DMS 273 (cell line): ENCODE results near the gene KCNT1.
"Not testable (repeated sequence)": the region's sequence is repeated elsewhere in the genome, so short reads cannot be mapped to it uniquely, and the experiment has no call there.

ENCODE experiments used
- DNase-seq: peaks from one replicate; lab custom pipeline; 2025; ENCODE audit not compliant: unreplicated experiment; lab: John Stamatoyannopoulos, UW

Gene KCNT1

GRCh38 chr9:135672786-135673185 is 29.2 kb upstream of the KCNT1 start:
- not testable (repeated sequence) for DNase-seq

DNA sequence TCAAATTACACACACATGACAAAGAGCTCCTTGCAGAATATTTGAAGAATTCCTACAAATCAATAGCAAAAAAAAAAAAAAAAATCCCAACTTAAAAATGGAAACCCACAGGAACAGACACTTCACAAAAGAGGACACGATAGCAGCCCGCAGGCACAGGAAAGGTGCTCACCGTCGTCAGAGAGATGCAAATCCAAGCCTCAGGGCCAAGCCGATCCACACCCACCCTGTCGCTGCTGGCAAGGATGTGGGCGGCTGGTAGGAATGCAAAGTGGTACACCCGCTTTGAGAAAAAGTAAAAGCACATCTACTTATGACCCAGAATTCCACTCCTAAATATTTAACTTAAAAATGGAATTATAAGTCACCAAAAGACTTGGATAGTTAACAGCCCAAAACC is 28.0 kb upstream of the KCNT1 start:
- no peak for DNase-seq

DNA sequence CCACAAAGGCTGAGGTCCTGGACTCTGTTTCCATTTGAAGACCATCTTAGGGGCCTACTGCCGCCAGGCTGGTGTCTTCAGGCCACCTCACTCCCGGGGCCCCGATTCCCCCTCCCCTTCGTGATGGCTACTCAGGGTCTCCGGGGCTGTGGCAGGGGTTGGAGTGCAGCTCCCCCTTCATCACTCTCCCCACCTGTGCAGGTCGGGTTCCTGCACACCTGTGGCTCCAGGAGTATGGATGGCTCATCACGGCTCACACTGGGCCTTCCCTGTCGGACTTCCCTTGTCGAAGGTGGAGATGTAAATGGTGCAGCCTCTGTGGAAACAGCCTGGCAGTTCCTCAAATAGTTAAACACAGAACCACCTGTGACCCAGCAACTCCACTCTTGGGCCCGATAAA is 27.0 kb upstream of the KCNT1 start:
- no peak for DNase-seq

- DNase-seq, result no peak
Measured at GRCh38 chr9:135676891-135677290, 25.1 kb upstream of the KCNT1 start.

DNA sequence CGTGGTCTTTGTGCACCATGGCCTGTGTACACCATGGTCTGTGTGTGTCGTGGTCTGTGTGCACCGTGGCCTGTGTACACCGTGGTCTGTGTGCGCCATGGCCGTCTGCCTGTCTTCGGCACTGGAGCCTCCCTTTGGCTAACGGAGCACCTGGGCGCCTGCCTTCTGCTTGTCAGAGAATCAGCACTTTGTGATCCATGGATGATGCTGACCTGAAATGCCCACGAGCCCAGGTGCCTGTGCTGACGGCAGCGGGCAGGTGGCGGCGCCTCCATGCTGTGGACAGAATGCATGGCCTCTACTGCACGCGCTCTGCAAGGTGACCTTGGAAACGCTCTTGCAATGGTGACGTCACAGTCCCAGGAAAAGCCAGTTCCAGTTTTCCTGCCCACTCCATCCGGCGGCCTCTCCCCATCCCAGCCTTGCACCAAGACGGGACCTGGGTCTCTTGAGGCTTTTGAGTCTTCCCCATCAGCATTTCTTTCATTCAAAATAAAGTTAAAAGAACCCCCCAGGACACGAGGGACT is 24.3 kb upstream of the KCNT1 start:
- DNase-seq, result no peak

GRCh38 chr9:135678236-135679017 is 23.6 kb upstream of the KCNT1 start:
- no peak for DNase-seq

GRCh38 chr9:135680056-135680455 is 21.9 kb upstream of the KCNT1 start:
- no peak for DNase-seq

DNA sequence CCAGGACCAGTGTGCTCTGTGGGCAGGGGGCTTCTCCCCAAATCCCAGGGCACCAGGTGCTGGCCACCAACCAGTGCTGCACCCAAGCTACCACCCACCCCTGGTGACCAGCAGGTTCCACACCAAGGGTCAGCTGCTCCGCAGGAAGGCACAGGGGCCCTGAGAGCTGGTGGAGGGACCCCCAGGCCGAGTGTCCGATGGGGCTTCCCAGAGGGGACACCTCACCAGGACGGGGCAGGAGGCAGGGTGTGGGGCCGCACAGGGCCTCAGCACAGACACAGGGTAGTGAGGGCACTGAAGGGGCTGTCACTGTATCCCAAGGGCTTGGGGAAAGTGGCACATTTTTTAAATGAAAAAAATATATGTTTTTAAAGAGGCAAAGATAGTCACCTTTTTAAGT is 20.8 kb upstream of the KCNT1 start:
- no peak for DNase-seq

- DNase-seq, result no peak
Measured at GRCh38 chr9:135683401-135684034, 18.5 kb upstream of the KCNT1 start.

- DNase-seq, result no peak
Measured at GRCh38 chr9:135684691-135685090, 17.3 kb upstream of the KCNT1 start.

DNA sequence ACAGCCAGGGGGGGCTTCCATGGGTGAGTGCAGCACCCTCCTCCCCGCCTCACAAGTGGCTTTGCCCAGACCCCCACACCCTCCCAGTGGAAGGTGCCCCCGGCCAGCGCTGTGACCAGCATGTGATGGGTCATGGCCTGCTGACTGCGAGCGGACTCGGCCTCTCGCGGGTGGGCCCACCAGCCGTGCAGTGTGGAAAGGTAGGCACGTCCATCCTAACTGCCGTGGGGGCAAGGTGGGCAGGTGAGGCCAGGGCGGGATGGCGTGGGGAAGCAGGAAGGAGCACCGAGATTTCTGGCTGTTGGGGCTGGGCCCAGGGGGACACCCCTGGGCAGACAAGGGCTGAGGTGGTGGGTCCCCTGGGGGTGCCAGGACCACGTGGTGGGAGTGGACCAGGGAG is 14.8 kb upstream of the KCNT1 start:
- no peak for DNase-seq

DNA sequence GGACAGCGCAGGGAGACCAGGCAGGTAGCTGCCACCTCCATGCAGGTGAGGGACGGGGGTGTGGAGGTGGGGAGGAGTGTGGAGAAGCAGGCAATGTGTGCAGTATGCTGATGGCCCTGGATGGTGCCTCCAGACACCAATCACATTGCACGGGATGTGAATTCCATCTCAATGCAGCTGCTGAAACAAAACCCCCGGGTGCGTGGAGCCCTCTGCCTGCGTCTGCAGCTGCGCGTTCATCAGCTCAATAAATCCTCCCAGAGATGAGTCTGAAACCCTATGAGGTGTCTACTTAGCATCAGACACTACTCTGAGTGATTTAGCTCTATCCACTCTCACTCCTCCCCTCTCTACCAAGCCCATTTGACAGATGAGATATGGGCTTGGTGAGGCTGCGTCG is 13.0 kb upstream of the KCNT1 start:
- no peak for DNase-seq

GRCh38 chr9:135690836-135691570 is 11.0 kb upstream of the KCNT1 start:
- no peak for DNase-seq

DNA sequence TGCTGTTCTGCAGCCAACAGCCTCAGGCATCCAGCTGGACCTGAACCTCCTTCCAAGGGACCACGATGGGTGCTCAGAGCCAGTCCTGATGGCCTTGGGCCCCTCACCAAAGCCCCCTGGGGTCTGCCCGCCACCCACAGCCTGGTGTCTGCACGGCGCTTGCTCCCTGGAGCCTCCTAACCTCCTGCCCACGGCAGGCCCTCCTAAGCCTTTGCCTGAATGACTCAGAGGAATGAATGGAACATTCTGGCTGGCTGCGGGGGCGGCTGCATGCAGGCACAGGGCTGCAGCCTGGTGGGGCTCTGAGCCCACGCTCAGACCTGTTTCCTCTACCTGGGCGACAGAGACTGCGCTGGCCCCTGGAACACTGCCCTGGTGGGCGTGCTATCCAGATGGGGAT is 9.6 kb upstream of the KCNT1 start:
- no peak for DNase-seq

GRCh38 chr9:135693265-135693664 is 8.7 kb upstream of the KCNT1 start:
- DNase-seq, result no peak

GRCh38 chr9:135693771-135694170 is 8.2 kb upstream of the KCNT1 start:
- DNase-seq, result no peak

GRCh38 chr9:135694414-135694813 is 7.6 kb upstream of the KCNT1 start:
- no peak for DNase-seq

- DNase-seq, result no peak
Measured at GRCh38 chr9:135695036-135695435, 6.9 kb upstream of the KCNT1 start.

DNA sequence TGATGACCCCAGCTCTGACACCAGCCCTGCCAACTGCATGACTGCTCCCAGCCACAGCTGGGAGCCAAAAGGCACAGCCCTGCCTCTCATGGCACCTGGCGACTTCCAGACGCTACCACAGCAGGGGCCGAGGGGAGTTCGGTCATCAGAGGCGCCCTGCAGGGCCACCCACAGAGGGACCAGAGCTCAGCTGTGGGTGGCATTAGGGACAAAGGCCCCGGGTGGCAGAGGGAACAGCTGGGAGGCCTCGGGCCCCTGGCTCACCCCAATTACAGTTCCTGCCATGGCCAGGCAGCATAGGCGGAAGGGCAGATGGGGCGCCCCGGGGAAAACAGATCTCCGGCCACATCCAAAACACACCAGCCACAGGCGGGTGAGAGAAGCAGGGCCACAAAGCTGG is 6.3 kb upstream of the KCNT1 start:
- DNase-seq, result no peak

GRCh38 chr9:135696446-135696845 is 5.5 kb upstream of the KCNT1 start:
- DNase-seq, result no peak

- DNase-seq, result no peak
Measured at GRCh38 chr9:135697226-135697625, 4.8 kb upstream of the KCNT1 start.

- no peak for DNase-seq
Measured at GRCh38 chr9:135698236-135698635, 3.7 kb upstream of the KCNT1 start.
